Femur (tissue), 1 donor: Measurements from ENCODE around the gene SREK1.
"Not testable (repeated sequence)": the region's sequence is repeated elsewhere in the genome, so short reads cannot be mapped to it uniquely, and the experiment has no call there.

ENCODE experiments used
- DNase-seq: peaks from one replicate; pipeline ENCODE4 v3.0.0-alpha.2; 2017

The SREK1 gene, protein sequence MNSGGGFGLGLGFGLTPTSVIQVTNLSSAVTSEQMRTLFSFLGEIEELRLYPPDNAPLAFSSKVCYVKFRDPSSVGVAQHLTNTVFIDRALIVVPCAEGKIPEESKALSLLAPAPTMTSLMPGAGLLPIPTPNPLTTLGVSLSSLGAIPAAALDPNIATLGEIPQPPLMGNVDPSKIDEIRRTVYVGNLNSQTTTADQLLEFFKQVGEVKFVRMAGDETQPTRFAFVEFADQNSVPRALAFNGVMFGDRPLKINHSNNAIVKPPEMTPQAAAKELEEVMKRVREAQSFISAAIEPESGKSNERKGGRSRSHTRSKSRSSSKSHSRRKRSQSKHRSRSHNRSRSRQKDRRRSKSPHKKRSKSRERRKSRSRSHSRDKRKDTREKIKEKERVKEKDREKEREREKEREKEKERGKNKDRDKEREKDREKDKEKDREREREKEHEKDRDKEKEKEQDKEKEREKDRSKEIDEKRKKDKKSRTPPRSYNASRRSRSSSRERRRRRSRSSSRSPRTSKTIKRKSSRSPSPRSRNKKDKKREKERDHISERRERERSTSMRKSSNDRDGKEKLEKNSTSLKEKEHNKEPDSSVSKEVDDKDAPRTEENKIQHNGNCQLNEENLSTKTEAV

DNA sequence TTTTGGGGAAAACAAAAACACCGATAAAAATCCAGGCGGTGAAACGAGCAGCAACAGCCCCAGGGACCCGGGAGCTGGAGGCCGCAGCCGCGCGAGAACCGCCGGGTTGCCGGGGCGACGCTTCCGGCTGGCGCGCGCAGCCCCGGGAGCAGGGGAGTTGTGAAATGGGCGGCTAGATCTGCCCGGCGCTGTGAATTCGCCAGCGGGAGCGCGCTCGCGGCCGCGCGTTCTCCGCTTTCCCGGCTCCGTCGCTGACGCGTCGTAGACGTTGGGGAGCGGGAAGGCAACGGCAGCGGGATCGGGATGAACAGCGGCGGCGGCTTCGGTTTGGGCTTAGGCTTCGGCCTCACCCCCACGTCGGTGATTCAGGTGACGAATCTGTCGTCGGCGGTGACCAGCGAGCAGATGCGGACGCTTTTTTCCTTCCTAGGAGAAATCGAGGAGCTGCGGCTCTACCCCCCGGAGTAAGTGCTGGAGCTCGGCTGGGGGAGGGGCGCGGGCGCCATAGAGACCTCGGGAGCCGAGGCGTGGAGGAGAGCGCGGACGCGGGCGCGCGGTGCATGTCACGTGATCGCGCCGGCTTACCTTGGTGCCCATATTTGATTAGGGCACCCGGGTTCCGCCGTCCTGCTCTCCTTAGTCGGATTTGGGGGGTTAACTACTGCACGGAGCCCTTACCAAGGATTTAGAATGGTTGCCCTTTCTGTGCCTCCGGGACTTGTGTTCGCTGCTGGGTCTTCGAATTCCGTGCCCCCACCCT lies at the start of gene SREK1:
SREK1 (plus strand) TSS at position 227 of the 760 bp plus-strand sequence; CDS start at position 304, 77 bp downstream.
- peak; percentile 97 for DNase-seq

DNA sequence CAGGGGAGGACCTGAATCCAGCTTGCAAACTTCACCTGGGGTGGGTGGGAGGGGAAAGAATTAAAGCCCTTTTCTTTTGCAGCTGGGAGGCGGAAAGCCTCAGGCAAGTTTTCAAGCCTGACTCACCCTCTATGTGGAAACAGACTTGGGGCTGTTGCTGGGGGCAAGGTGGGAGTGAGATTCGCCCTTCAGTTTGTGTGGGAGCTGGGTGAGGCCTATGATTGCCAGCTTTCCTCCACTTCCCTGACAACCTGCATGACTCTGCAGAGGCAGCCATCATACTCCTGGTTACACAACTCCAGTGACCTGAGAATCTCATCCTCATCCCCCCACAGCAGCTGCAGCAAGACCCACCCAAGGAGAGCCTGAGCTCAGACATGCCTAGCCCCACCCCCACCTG lies 43.2 kb upstream of the SREK1 start:
- DNase-seq = no peak

DNA sequence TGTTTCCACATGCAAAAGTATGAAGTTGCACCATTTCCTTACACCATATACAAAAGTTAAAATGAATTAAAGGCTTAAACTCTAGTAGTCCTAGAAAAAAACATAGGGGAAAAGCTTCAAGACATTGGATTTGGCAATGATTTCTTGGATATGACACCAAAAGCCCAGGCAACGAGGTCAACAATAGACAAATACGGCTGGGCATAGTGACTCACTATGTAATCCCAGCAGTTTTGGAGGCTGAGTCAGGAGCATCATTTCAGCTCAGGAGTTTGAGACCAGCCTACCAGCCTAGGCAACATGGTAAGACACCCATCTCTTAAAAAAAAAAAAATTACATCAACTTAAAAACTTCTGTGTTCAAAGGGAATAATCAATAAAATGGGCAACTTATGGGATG lies 30.9 kb upstream of the SREK1 start:
- no peak for DNase-seq

DNA sequence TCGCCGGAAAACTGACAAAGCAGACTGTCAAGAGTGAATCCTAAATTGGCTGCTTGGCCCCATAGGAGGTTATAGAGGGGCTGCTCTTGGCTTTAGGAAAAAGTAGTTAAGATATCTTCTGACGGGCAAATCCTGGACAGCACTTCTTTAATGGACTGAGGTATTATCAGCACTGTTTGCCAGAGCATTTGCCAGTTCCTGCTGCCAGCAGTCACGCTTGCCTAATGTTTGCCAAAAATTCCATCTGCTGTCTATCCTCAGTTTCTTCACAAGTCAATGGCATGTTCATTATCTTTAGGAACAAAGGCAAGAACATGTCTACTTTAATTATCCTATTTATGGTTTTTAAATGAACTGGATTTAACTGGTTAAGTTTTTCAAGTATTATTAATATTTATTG lies 25.8 kb upstream of the SREK1 start:
- no peak for DNase-seq

DNA sequence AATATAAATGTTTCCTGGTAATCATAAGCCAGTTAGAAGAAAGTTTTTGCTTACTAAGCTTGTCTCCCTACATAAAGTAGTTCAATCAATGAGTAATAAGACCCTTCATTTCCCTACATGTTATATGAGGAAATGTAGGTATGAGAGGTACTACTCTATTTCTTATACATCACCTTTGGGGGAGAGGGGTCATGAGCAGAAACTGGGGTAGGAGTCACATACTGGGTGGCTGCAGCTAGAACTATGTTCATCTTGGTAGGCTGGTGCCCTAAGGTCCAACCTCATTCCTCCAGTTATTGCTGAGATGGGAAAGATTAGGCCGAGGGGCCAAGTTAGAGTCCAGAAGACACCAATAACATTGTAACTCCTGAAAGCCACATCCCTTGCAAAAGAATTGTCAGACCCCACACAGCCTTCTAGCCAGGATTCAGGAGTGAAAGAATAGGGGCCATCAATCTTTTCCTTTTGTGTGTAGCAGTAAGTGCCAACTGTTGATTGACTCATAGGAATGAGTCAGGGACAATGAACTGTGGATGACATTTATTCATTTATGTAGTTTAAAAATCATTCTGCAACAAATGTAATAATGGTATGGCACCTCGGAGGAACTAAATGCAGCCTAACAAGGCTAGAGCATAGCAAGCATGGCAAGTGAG lies 21.6 kb upstream of the SREK1 start:
- DNase-seq = no peak

DNA sequence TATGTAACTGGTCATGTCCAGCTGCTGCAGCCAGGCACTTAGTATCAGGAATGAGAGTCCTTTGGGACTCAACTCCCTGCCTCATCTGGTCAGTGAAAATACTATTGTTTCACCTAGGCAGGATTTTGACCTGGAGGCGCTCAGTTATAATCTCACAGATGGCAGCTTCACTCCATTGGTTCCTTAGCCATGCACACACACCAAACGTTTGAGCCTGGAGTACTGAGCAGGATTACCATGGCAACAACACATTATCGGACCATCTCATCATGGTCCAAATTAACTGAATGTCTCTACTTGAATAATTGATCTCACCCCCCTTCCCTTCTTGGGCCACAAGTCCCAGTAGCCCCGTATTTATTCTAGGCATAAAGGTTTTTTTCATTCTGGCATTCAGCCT lies 15.0 kb upstream of the SREK1 start:
- no peak for DNase-seq

DNA sequence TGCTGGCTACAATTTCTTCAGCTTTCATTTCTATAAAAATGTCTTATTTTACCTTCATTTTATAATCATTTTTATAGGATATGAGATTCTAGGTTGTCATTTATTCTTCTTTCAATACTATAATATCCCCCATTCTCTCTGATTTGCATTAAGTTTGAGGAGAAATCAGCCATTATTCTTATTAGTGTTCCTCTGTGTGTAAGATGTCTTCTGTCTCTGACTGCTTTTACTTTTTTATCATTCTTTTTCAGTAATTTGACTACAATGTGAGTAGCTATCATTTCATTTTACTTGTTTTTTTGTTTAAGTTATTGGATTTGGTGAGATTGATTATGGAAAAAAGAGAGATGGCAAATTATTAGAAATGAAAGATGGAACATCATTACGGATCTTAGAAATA lies 13.6 kb upstream of the SREK1 start:
- DNase-seq = no peak

DNA sequence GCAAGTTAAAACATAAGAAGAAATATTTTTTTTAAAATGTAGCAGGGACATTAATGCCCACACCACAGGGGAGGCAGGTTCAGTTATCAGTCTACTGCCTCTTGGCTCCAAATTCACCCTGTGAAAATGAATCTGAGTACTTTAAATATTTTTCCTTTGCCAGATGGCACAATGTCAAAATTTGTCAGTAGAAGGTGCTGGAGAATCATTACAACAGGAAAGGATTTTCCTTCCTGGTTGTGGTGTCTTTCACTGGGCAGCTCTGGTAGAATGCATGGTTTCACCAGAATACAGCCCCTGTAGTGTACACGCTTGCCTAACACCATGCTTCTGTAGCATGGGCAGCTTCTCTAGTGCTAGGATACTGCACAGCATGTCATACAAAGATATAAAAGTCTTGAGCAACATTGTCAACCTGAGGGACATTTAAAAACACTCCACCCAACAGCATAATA lies 9.7 kb upstream of the SREK1 start:
- no peak for DNase-seq

DNA sequence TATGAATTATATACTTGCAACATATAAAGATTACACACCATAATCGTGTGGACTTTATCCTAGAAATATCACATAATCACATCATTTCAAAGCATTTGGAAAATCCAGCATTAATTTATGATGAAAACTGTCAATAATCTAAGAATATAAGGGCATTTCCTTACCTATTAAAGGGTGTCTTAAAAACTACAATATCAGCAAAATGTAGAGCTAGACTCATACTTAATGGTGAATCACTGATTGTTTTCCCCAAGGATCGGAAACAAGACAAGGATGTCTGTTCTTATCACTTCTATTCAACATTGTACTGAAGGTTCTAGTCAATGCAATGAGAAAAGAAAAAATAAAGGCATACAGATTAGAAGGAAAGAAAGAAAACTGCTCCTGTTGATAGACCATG lies 8.0 kb upstream of the SREK1 start:
- no peak for DNase-seq

DNA sequence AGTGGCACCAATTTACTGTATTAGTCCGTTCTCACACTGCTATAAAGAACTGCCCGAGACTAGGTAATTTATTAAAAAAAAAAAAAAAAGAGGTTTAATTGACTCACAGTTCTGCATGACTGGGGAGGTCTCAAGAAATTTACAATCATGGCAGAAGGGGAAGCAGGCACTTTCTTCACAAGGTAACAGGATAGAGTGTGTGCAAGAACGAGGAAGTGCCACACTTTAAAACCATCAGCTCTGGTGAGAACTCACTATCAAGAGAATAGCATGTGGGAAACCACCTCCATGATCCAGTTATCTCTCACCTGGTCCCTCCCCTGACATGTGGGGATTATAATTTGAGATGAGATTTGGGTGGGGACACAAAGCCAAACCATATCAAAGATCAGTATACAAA lies 7.2 kb upstream of the SREK1 start:
- not testable (repeated sequence) for DNase-seq

DNA sequence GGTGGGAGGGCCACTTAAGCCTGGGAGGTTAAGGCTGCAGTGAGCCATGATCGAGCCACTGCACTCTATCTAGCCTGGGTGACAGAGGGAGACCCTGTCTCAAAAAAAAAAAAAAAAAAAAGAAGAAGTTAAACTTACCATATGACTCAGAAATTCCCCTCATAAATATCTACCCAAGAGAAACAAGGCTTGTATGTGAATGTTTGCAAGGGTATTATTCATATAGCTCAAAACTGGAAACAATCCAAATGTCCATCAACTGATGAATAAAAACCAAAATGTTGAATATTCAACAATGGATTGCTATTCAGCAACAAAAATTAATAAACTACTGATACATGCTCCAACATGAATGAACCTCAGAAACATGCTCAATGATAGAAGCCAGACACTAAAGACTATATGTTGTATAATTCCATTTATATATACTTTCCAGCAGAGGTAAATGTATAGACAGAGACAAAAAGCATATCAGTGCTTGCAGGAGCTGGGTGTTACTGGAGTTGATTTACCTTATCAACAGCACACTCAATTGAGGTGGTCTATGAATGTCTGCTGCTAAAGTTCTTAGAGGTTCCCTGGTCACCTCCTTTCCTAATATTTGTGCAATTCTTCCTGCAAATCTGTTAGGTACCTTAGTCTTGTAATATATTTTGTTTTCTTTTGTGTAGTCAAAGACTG lies 5.3 kb upstream of the SREK1 start:
- DNase-seq = no peak

DNA sequence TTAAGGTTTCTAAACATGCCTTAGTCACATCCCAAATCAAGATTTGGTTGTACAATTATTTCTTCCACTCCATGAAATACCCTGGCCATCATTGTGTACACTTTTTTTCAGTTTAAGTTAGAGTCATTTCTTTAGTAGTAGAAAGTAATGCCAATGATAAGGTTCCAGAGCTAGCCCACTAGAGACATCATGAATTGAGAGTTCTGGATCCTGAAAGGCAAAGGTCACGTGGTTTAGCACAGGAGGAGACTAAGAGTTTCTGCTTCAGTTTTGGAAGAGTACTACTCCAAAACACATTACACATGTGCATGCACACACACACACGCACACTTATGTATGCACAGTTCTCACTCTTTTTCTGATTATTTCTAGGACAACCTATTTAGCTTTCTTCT lies 4.8 kb upstream of the SREK1 start:
- no peak for DNase-seq

DNA sequence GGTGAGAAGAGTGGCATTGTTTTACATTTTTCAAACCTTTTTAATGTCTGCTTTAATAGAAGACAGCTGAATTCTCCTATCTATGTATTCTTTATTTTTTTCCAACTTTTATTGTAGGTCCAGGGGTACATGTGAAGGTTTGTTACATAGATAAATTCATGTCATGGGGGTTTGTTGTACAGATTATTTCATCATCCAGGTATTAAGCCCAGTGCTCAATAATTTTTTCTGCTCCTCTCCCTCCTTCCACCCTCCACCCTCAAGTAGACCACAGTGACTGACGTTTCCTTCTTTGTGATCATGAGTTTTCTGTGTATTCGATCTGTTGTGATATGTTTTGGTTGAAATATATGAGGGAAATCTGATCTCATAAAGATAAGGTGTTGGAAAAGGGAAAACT lies 1.7 kb upstream of the SREK1 start:
- DNase-seq = no peak

DNA sequence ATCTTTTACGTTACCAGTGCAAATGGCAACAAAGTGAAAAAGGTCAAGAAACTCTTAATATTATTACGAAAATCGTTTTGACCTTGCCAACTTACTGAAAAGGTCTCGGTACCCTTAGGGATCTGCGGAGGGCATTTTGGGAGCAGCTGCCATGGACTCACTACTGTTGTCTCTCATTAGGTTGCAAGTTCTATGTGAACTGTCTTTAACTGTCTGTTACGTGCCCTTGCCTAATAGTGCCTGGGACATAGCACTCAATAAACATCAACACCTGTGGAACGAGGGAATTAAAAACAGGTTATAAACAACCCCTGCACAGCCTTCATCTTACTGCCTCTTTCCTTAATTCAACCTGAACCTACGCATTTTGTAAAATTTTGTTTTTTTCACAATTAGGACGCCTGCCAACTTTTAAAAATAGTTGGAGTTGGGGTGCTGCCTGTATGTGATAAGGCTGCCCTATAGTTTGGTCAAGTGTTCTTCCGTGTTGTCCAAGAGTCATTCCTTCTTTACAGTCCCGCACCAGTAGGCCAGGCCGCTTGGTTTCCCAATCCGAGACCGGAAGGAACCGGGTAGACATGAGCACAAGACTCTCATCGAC lies 527 bp upstream of the SREK1 start:
- DNase-seq = no peak

DNA sequence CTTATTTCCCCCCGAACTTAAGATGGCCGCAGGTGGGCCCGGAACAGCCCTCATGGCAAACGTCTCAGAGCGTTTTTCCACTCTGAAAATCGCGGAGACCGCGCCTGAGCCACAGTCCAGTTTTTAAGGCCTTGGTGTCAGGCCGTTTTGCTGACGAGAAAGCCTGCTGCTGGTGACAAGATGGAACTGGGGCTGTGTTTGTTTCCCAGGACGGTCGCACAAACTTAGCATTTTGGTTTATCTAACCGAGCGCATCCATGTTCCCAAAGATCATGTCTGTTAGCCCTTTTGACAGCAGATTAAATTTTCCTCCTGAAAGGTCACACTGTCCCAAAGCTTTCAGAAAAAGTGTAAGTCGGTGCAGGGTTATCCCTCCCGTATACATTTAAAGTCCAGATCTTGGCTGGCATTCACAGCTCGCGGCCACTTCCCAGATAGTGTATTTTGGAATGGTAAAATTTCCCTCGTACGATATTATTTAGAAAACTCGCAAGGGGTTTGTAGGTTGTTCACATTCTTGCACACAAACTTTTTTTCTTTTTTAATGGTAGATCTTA lies 812 bp downstream of the SREK1 start:
- no peak for DNase-seq

DNA sequence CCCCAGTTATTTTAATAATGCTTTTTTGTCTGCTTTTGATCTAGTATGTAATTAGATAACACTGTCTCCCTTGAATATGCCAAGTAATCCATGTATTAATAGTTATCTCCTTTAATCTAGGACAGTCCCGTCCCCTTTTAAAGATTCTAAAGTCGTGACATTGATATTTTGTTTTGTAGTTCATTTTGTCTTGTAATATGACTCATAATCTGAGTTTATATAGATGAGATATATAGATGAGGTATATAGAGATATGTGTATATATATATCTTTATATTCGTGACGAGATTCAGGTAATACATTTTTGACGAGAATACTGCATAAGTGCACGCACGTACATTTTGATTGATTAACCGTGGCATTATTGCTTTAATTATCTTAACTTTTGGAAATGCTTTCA lies 1.6 kb downstream of the SREK1 start:
- no peak for DNase-seq

DNA sequence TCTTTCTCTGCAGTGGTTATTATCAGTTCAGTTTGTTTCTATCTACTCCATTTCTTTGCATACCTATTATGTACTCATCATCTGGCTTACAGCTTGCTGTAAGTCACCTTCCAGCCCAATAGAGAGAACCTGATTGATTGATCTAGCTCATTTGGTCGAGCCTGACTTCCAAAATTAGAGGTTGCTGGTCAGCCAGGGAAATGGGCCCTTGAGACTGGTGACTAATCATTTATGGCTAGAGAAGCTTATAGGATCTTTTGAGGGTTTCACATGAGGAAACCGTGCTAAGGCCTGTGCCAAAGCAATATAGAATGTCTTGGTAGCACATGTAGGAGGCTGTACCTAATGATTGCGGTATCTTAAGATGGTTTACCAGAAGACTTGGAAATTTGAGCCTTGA lies 5.8 kb downstream of the SREK1 start:
- no peak for DNase-seq

DNA sequence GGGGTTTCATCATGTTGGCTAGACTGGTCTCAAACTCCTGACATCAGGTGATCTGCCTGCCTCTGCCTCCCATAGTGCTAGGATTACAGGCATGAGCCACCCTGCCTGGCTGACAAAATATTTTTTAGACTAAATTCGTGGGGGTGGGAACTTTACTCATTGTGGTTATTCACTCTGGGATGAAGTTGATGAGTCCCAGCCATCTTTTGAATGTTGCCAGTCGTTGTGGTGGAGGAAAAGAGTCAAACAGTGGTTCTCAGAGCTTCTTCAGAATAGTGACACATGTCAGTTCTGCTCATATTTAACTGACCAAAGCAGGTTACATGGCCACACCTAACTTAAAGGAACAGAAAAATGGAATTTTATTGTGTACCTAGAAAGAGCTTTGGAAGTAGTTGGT lies 6.9 kb downstream of the SREK1 start:
- DNase-seq = no peak

DNA sequence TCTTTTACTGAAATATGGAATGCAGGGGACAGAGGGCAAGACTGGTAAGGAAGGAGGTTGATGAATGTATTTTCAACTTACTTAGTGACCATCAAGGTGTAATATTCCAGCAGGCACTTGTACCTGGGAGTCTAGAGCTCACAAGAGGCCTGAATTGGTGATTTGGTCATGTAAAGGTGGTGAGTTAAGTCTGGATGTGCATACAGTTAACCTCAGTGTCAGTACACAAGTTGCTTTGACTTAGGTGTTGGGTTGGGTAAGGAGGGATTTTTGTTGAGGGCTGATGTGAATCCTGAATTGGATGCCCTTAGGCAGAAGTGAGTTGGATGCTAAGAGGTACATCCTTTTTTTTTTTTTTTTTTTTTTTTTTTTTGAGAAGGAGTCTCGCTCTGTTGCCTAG lies 7.4 kb downstream of the SREK1 start:
- DNase-seq = no peak

DNA sequence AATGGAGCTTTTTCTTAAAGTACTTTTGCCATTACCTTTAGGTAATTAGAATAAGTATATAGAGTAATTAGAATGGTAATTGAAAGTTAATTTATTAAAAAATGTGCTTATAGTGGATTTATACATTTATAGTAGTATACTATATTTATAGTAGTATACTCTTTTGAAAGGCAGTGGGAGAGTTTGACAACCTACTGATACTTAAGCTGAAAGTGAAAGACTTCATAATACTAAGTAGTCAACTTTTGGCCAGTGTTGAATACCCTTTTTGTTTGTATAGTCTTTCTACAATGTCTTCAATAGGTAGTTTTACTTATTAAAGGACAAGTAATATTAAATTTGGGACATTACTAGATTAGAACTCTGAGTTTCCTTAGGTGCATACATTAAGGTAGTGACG lies 12.9 kb downstream of the SREK1 start:
- no peak for DNase-seq

DNA sequence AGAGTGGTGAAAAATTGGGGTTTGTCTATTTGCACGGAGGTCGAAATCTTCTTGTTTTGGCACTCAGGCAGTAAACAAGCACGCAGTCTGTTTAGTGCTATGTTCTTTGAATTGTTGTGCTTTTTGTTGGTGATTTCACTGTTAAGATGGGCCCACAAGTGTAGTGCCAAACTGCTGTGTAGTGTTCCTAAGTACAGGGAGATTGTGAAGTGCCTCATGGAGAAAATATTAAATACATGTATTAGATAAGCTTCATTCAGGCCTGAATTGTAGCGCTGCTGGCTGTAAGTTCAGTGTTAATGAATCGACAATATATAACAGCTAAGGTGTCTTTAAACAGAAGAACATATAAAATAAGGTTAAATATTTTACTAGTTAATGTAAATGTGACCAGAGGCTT lies 17.3 kb downstream of the SREK1 start:
- no peak for DNase-seq
